HFF-Myc (cell line): ENCODE data around the gene TRAF3.
"Not testable (repeated sequence)": the region's sequence is repeated elsewhere in the genome, so short reads cannot be mapped to it uniquely, and the experiment has no call there.

Source experiments
- DNase-seq: peaks from one replicate; pipeline ENCODE4 v3.0.0-alpha.2; 2011; ENCODE audit warnings: low read depth; ENCODE audit errors: extremely low read depth
- H3K4me3 ChIP-seq: replicated peaks from 2 replicates; pipeline ENCODE4 v1.5.1; 2011; ENCODE audit warnings: low read depth, mild to moderate bottlenecking, control low read depth, low read length
- CTCF ChIP-seq: IDR thresholded peaks from 2 replicates; pipeline ENCODE4 v1.5.1; 2012; ENCODE audit warnings: mild to moderate bottlenecking, low read depth, low read length, control low read depth; ENCODE audit errors: missing control alignments

Gene TRAF3

GRCh38 chr14:102873131-102873530 lies 95.9 kb downstream of the TRAF3 start:
- TF ChIP-seq CTCF, result no peak
- no peak for DNase-seq
- H3K4me3 ChIP-seq, result no peak overlapping the region

- no peak for DNase-seq
- no peak for TF ChIP-seq CTCF
- no peak overlapping the region for H3K4me3 ChIP-seq
Measured at GRCh38 chr14:102873546-102874061, 96.4 kb downstream of the TRAF3 start.

GRCh38 chr14:102875652-102876051 lies 98.4 kb downstream of the TRAF3 start:
- no peak for TF ChIP-seq CTCF
- H3K4me3 ChIP-seq, result no peak overlapping the region
- DNase-seq, result no peak

- DNase-seq, H3K4me3 ChIP-seq: not testable (repeated sequence)
Measured at GRCh38 chr14:102877511-102877910, 100.3 kb downstream of the TRAF3 start.

- H3K4me3 ChIP-seq, result no peak overlapping the region
- no peak for DNase-seq
- TF ChIP-seq CTCF, result no peak
Measured at GRCh38 chr14:102878174-102878969, 101.1 kb downstream of the TRAF3 start.

- TF ChIP-seq CTCF, result no peak
Measured at GRCh38 chr14:102878970-102879460, 101.8 kb downstream of the TRAF3 start.

GRCh38 chr14:102882226-102882906 lies 105.1 kb downstream of the TRAF3 start:
- no peak for TF ChIP-seq CTCF
- no peak overlapping the region for H3K4me3 ChIP-seq
- no peak for DNase-seq

More at GRCh38 chr14:102878970-102879460, 101.8 kb downstream of the TRAF3 start:
- H3K4me3 ChIP-seq, result no peak overlapping the region
- no peak for DNase-seq
